T-cell (primary cell): ENCODE results near the gene ZNF669. TPM values are rescaled to one million over a fixed set of nuclear protein-coding genes. Genes with fewer than 3 reads are reported as not detected.

Experiments used
- ATAC-seq, 4 experiments: fragments of 200-7000 bp in 3 of 4; fragments of 150-1000 bp in 1 of 4; cut with Tn5 transposase; replicated peaks in 1 of 4; 1 replicate in 3 of 4; 2 replicates in 1 of 4; pipeline ENCODE4 v1.10.0; 2021; ENCODE audit warnings: moderate library complexity in 3 of 4, mild to moderate bottlenecking in 2 of 4, moderate number of reproducible peaks in 1 of 4
- CTCF ChIA-PET, 2 donors: fragments of 300-600 bp; sonication (Branson Sonifier 250); formaldehyde crosslinking; loops; one replicate each; lab custom pipeline; 2022; ENCODE audit warnings: antibody characterized with exemption in 2 of 2; lab: Charles Lee
- POLR2A ChIA-PET, 2 donors: fragments of 300-600 bp; sonication (Branson Sonifier 250); formaldehyde crosslinking; loops; one replicate each; lab custom pipeline; 2022; ENCODE audit warnings: antibody characterized with exemption in 2 of 2; lab: Charles Lee
- DNase-seq, 35 experiments: peaks; one replicate each; pipeline versions ENCODE4 v3.0.0 to v3.0.0-alpha.2; 2013 to 2023
- H3K27ac ChIP-seq: one replicate; pipeline ENCODE4 v1.5.1; 2013; ENCODE audit warnings: low read length
- H3K27me3 ChIP-seq, 2 experiments: replicated peaks in 1 of 2; 1 replicate in 1 of 2; 2 replicates in 1 of 2; pipeline versions ENCODE4 v1.6.1 to v1.7.0; 2013; ENCODE audit warnings: low read length in 1 of 2, mixed read lengths in 1 of 2; ENCODE audit not compliant: control insufficient read depth in 2 of 2, insufficient read depth in 2 of 2; ENCODE audit errors: extremely low read depth in 1 of 2
- H3K36me3 ChIP-seq, 2 donors: 1 replicate in 1 of 2; 2 replicates in 1 of 2; pipeline versions ENCODE4 v1.6.1 to v1.7.0; 2013; ENCODE audit warnings: low read length in 1 of 2; ENCODE audit not compliant: control insufficient read depth in 2 of 2, insufficient read depth in 1 of 2; ENCODE audit errors: extremely low read depth in 1 of 2
- H3K4me1 ChIP-seq, 2 experiments: 1 replicate in 1 of 2; 2 replicates in 1 of 2; pipeline versions ENCODE4 v1.6.1 to v1.7.0; 2013; ENCODE audit warnings: low read length in 2 of 2, mixed read lengths in 1 of 2; ENCODE audit not compliant: insufficient read depth in 2 of 2, control insufficient read depth in 1 of 2; ENCODE audit errors: extremely low read depth in 1 of 2
- H3K4me3 ChIP-seq, 2 donors: 1 replicate in 1 of 2; 2 replicates in 1 of 2; pipeline versions ENCODE4 v1.5.1 to v1.7.0; 2013; ENCODE audit warnings: mild to moderate bottlenecking in 2 of 2, low read length in 1 of 2, moderate library complexity in 1 of 2; ENCODE audit not compliant: control insufficient read depth in 1 of 2; ENCODE audit errors: extremely low read depth in 1 of 2
- H3K9me3 ChIP-seq: 2 replicates; pipeline ENCODE4 v1.7.0; 2013
- H3K27ac Mint-ChIP-seq, 2 donors: one replicate each; pipeline ENCODE4 v1.8.0; 2020 to 2021; ENCODE audit warnings: mild to moderate bottlenecking in 2 of 2, mixed read lengths in 2 of 2
- H3K27me3 Mint-ChIP-seq, 2 donors: one replicate each; pipeline ENCODE4 v1.8.0; 2021 to 2022; ENCODE audit warnings: mixed read lengths in 2 of 2
- H3K36me3 Mint-ChIP-seq: one replicate; pipeline ENCODE4 v1.8.0; 2021; ENCODE audit warnings: mixed read lengths
- H3K4me1 Mint-ChIP-seq, 3 donors: one replicate each; pipeline ENCODE4 v1.8.0; 2020 to 2022; ENCODE audit warnings: mixed read lengths in 3 of 3, mild to moderate bottlenecking in 1 of 3
- H3K4me3 Mint-ChIP-seq, 3 donors: one replicate each; pipeline ENCODE4 v1.8.0; 2020 to 2022; ENCODE audit warnings: mild to moderate bottlenecking in 3 of 3, mixed read lengths in 3 of 3, moderate library complexity in 3 of 3
- H3K9me3 Mint-ChIP-seq, 3 donors: one replicate each; pipeline ENCODE4 v1.8.0; 2020 to 2022; ENCODE audit warnings: mixed read lengths in 3 of 3
- WGBS: methylation state at CpG from one replicate; pipeline ENCODE4 v1.1.5; 2013; ENCODE audit warnings: missing lambda C conversion rate; ENCODE audit not compliant: insufficient coverage; 5-methylcytosine and 5-hydroxymethylcytosine counted together
- total RNA-seq, 35 experiments: library from RNA in 6 of 35; stranded (reverse) in 6 of 35; fragments of 120-200 nt in 1 of 35; gene quantifications; one replicate each; pipeline versions ENCODE4 v1.2.1 to v1.2.4 and lab custom pipeline; 2013 to 2026

The ZNF669 gene
- total RNA-seq, 5 donors from 2014 or later (not counting 1 experiment from before 2014, with no cell fraction given) = 11.0 to 13.7 (median 12.8) TPM

DNA sequence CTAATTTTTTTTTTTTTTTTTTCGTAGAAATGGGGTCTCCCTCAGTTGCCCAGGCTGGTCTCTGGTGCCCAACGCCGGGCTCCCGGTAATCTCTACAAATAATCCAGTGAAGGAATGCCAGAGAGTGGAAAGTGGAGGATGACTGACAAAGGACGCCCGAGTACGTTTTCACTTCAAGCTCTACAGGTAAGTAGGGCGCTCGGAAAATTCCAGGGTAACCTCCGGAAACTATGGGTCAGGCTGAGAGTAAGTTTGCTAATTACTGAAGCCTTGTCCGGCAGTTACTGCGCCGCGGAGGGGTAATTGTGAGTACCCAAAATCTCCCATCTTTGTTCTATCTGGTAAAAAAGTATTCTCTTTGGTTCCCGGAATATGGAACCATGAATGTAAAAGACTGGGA lies 1.8 kb upstream of the ZNF669 start:
- H3K36me3 Mint-ChIP-seq = peaks cover 24% of the 10 kb centered on the region
- Histone ChIP-seq H3K27me3 (peaks cover 3 to 31% of the 10 kb centered on the region in 2 experiments), H3K27ac (no peak overlapping the region), H3K9me3 (peaks cover 13% of the 10 kb centered on the region), H3K4me1 (peaks cover 13 to 29% of the 10 kb centered on the region in 2 experiments), H3K36me3 (peaks cover 5 to 14% of the 10 kb centered on the region in 2 donors), H3K4me3 (no peak overlapping the region)
- peaks cover 22 to 33% (median 28%) of the 10 kb centered on the region in 3 donors for H3K4me1 Mint-ChIP-seq
- ChIA-PET POLR2A (interaction anchor here in 1 of 2 donors (0.6 kb wide), 1 partner anchor 42 kb away, joined by 10 read pairs; no protein-coding TSS in a partner anchor), CTCF (interaction anchor here (0.6 to 0.7 kb wide), 3 partner anchors 219 to 1222 kb away, joined by 3 to 4 read pairs (median 3); no protein-coding TSS in a partner anchor)
- DNase-seq (no peak), ATAC-seq (no peak)
- peak overlapping the region in 1 of 3 donors; percentile 41 for H3K4me3 Mint-ChIP-seq
- WGBS = 100% methylated on average over 6 of the region's 15 CpGs
- peaks cover 0 to 20% (median 14%) of the 10 kb centered on the region in 3 donors for H3K9me3 Mint-ChIP-seq
- peaks cover 34 to 47% of the 10 kb centered on the region in 2 donors for H3K27me3 Mint-ChIP-seq
- no peak overlapping the region for H3K27ac Mint-ChIP-seq

DNA sequence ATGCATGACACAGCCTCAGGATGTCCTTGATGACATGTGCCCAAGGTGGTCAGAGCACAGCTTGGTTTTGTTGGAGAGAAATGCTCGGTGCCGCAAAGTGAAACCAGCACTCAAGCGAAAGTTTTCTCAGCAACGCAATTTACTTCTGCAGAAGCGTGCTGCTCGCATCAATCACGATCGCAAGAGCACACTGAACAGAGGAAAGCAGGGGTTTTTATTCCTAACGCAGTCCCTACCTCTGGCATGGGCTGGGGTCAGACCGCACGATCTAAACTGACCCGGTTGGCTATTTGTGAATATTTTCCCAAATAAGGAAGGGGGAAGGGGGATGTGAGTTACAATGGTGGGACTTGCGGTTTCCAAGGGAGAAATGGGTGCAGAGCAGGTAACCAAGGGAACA lies 809 bp upstream of the ZNF669 start:
- H3K27me3 Mint-ChIP-seq = peaks cover 30 to 38% of the 10 kb centered on the region in 2 donors
- Histone ChIP-seq H3K36me3 (peaks cover 10 to 23% of the 10 kb centered on the region in 2 donors), H3K27me3 (peaks cover 3 to 21% of the 10 kb centered on the region in 2 experiments), H3K4me3 (no peak overlapping the region), H3K9me3 (peaks cover 18% of the 10 kb centered on the region), H3K27ac (no peak overlapping the region), H3K4me1 (peaks cover 9 to 22% of the 10 kb centered on the region in 2 experiments)
- no peak for ATAC-seq
- CTCF ChIA-PET = no interaction called here
- H3K36me3 Mint-ChIP-seq = peaks cover 33% of the 10 kb centered on the region
- DNase-seq = no peak
- POLR2A ChIA-PET = no interaction called here
- H3K4me3 Mint-ChIP-seq = peak overlapping the region; percentile 2 to 90 (median 89)
- H3K4me1 Mint-ChIP-seq = peaks cover 16 to 28% (median 24%) of the 10 kb centered on the region in 3 donors
- no peak overlapping the region for H3K27ac Mint-ChIP-seq
- WGBS = 94% methylated on average over 13 of the region's 13 CpGs
- peaks cover 0 to 28% (median 23%) of the 10 kb centered on the region in 3 donors for H3K9me3 Mint-ChIP-seq

DNA sequence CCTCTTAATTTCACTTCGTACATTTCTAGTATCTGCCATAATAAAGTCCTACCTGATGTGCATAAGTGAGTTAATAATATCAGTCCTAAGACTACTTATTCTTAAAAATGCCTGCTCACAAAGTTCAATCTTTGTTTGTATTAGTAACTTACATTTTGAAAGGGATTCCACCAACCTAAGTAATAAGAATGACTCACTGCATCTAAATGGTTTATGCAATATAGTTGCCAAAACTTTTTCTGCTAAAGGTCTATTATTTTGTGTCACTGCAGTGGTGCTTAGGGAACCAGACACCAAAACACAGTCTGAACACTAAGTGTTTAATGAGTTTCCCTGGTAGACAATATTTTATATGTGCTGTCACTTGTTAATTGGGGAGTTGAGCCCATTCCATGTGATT lies 1.8 kb downstream of the ZNF669 start:
- Mint-ChIP-seq H3K9me3 (peaks cover 0 to 40% (median 35%) of the 10 kb centered on the region in 3 donors), H3K27ac (no peak overlapping the region), H3K4me3 (peak overlapping the region; percentile 28 to 90 (median 37)), H3K36me3 (peaks cover 43% of the 10 kb centered on the region), H3K4me1 (peaks cover 10 to 24% (median 24%) of the 10 kb centered on the region in 3 donors), H3K27me3 (peaks cover 5 to 12% of the 10 kb centered on the region in 2 donors)
- Histone ChIP-seq H3K4me1 (peaks cover 9 to 22% of the 10 kb centered on the region in 2 experiments), H3K9me3 (peaks cover 28% of the 10 kb centered on the region), H3K36me3 (peaks cover 13 to 23% of the 10 kb centered on the region in 2 donors), H3K27ac (no peak overlapping the region), H3K4me3 (no peak overlapping the region), H3K27me3 (peaks cover 0 to 12% of the 10 kb centered on the region in 2 experiments)
- DNase-seq (no peak), ATAC-seq (no peak)
- no CpG with 5 or more reads among the region's 1 CpG for WGBS
- CTCF ChIA-PET = no interaction called here
- POLR2A ChIA-PET = no interaction called here

DNA sequence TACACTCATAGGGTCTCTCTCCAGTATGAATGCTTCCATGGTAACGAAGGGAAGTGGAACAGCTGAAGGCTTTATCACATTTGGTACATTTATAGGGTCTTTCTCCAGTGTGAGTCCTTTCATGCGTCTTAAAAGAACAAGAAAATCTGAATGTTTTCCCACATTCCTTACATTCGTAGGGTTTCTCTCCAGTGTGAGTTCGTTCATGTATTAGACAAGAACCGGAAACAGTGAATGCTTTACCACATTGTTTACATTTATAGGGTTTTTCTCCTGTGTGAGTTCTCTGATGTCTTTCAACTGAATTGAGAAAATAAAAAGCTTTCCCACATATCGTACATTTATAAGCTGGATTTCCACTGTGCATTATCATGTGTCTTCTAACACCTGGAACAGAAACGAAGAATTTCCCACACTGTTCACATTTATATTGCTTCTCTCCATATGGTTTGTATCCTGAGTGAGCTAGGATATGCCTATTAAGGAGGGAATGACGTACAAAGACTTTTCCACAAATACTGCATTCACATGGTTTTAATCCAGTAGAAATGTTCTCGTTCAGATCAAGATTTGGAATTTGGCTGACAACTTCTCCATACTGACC lies 3.4 kb downstream of the ZNF669 start:
- H3K4me3 Mint-ChIP-seq = no peak overlapping the region
- peaks cover 0 to 3% of the 10 kb centered on the region in 2 donors for H3K27me3 Mint-ChIP-seq
- H3K4me1 ChIP-seq = peaks cover 9 to 22% of the 10 kb centered on the region in 2 experiments
- ChIA-PET POLR2A (no interaction called here), CTCF (no interaction called here)
- peaks cover 28% of the 10 kb centered on the region for H3K9me3 ChIP-seq
- no peak overlapping the region for H3K27ac Mint-ChIP-seq
- H3K4me1 Mint-ChIP-seq = peaks cover 10 to 24% (median 24%) of the 10 kb centered on the region in 3 donors
- DNase-seq (no peak), ATAC-seq (no peak)
- H3K9me3 Mint-ChIP-seq = peaks cover 0 to 56% (median 41%) of the 10 kb centered on the region in 3 donors
- peaks cover 58% of the 10 kb centered on the region for H3K36me3 Mint-ChIP-seq
- peaks cover 0 to under 1% of the 10 kb centered on the region in 2 experiments for H3K27me3 ChIP-seq
- H3K36me3 ChIP-seq = peaks cover 13 to 23% of the 10 kb centered on the region in 2 donors
- H3K4me3 ChIP-seq = no peak overlapping the region
- H3K27ac ChIP-seq = no peak overlapping the region
- WGBS = 100% methylated on average over 1 of the region's 9 CpGs

DNA sequence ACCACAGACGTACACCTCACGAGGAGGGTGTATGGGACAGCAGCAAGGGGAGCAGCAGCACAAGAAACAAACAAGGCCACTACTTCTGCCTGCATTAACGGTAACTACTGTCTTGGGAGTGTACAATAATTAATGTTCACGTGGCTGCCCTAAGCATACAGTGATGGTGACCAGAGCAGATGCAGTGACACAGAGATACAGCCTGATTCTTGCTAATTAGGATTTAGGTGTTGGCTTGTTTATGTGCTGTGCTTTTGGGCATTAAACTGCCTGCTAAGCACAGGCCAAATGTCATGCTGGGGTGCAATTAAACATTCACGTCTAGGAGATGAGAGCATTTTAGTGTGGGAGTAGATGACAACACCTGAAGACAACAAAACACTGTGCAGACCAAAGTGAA lies 7.2 kb downstream of the ZNF669 start:
- ChIA-PET CTCF (no interaction called here), POLR2A (no interaction called here)
- H3K9me3 ChIP-seq = peaks cover 28% of the 10 kb centered on the region
- no peak for DNase-seq
- no peak overlapping the region for H3K27ac ChIP-seq
- WGBS = 94% methylated on average over 3 of the region's 5 CpGs
- H3K27me3 Mint-ChIP-seq = no peaks in the 10 kb centered on the region
- no peak overlapping the region for H3K4me3 ChIP-seq
- H3K4me3 Mint-ChIP-seq = no peak overlapping the region
- H3K4me1 ChIP-seq = no peaks in the 10 kb centered on the region
- H3K4me1 Mint-ChIP-seq = no peaks in the 10 kb centered on the region
- no peak for ATAC-seq
- no peak overlapping the region for H3K27ac Mint-ChIP-seq
- peaks cover 0 to 54% (median 41%) of the 10 kb centered on the region in 3 donors for H3K9me3 Mint-ChIP-seq
- peaks cover 13 to 18% of the 10 kb centered on the region in 2 donors for H3K36me3 ChIP-seq
- peaks cover 48% of the 10 kb centered on the region for H3K36me3 Mint-ChIP-seq
- no peaks in the 10 kb centered on the region for H3K27me3 ChIP-seq

DNA sequence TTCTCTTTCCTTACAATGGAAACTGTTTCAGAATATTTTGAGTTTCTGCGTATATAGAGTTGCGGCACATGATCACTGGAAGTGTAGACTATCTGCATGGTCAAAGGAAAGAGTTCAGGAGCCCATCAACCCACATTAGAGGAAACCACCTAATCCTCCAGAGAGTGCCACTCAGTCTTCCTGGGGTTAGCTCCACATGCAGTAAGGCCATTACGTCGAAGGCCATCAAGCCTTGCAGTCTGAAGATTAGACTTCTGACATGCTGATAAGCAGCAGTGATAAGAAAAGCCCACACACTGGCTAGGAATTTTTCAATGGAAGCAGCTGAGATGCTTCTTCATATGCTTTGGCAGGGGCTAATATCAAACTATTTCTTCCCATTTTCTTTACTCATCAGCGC lies 7.6 kb downstream of the ZNF669 start:
- Mint-ChIP-seq H3K4me3 (no peak overlapping the region), H3K4me1 (no peaks in the 10 kb centered on the region), H3K27me3 (no peaks in the 10 kb centered on the region), H3K27ac (no peak overlapping the region), H3K36me3 (peaks cover 44% of the 10 kb centered on the region), H3K9me3 (peaks cover 0 to 50% (median 37%) of the 10 kb centered on the region in 3 donors)
- Histone ChIP-seq H3K4me1 (no peaks in the 10 kb centered on the region), H3K27ac (no peak overlapping the region), H3K36me3 (peaks cover 11 to 14% of the 10 kb centered on the region in 2 donors), H3K9me3 (peaks cover 24% of the 10 kb centered on the region), H3K4me3 (no peak overlapping the region), H3K27me3 (no peaks in the 10 kb centered on the region)
- DNase-seq = no peak
- no peak for ATAC-seq
- 100% methylated on average over 2 of the region's 5 CpGs for WGBS
- POLR2A ChIA-PET = no interaction called here
- CTCF ChIA-PET = no interaction called here
